HG03460 (cell line): Measurements from ENCODE around the gene SH3GL1.

Experiments used
- ATAC-seq: cut with Tn5 transposase; IDR thresholded peaks from one replicate; pipeline ENCODE4 v1.9.1; 2021; ENCODE audit not compliant: unreplicated experiment

Gene SH3GL1, protein sequence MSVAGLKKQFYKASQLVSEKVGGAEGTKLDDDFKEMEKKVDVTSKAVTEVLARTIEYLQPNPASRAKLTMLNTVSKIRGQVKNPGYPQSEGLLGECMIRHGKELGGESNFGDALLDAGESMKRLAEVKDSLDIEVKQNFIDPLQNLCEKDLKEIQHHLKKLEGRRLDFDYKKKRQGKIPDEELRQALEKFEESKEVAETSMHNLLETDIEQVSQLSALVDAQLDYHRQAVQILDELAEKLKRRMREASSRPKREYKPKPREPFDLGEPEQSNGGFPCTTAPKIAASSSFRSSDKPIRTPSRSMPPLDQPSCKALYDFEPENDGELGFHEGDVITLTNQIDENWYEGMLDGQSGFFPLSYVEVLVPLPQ

DNA sequence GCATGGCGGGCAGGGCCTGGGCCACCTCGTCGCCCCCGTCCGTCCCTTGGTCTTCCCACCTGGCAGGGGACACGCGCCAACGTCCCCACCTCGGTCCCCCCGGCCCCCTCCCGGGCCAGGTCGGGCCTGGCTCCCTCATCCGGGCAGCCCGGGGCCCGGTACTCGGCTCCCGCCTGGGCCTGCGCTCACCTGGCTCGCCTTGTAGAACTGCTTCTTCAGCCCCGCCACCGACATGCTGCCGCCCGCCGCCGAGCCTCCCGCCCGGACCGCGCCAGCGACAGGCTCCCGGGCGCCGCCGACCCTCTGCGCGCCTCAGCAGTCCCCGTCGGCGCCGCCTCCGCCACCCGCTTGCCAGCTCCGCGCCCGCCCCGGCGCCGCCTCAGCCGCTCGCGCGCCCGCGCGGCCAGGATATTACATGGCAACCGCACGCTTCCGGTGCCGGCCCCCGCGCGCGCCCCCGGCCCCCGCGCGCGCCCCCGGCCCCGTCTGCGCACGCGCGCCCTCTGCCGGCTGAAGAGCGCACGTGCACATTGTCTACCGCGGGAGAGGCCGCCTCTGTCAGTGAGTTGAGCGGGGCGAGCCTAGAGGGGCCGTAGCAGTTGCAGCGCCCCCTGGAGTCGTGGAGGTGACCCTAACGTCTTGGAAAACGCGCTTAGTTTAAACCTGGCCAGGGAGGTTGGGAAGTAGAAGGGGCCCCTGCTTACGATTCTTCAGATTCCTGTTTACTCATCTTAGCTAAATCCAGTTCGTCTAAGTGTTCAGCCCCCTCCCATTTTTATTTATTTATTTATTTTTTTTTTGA, at the start of gene SH3GL1:
Gene SH3GL1 (minus strand): TSS at position 413 of the 802 bp plus-strand sequence. CDS start 179 bp downstream, at position 234.
- peak; percentile 47 for ATAC-seq

DNA sequence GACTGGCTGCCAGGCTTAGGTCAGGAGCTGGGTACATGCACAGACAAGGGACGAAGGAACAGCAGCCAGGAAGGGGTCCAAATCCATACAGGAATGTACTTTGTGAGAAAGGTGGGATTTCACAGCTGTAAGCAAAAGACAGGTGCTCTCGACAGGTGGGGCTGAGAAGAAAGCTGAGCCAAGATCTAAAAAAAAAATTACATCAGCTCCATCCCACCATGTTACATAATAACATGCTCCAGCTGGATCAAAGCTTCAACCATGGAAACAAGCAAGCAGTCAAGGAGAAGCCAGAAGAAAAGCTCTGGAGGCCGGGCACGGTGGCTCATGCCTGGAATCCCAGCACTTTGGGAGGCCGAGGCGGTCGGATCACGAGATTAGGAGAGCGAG, 49.3 kb upstream of the SH3GL1 start:
- no peak for ATAC-seq

DNA sequence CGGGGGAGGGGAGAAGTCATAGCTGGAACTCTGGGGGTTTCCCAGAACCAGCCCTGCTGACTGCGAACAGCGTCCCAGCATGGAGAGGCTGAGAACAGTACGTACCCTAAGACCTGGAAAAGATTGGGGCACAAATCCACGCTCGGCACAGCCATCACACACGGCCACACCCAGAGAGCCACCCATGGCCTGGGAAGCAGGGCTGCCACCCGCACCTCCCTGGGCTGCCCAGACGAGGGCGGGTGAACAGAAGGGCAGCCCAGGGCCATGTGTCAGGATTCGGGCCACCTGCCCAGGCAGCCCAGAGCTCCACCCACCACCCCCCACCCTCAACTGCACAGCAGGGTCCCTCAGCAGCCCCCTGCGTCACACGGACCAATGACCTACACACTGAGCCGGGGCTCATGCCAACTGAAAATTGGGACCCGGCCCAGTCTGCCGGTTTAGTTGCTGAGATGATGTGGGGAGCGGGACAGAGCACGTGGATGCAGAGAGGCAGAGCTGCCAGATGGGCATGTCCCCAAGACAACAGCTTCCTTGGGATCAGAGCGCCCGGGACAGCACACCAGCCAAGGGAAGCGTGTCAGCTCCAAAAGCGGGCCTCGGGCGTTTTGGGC, 48.8 kb upstream of the SH3GL1 start:
- ATAC-seq = no peak

DNA sequence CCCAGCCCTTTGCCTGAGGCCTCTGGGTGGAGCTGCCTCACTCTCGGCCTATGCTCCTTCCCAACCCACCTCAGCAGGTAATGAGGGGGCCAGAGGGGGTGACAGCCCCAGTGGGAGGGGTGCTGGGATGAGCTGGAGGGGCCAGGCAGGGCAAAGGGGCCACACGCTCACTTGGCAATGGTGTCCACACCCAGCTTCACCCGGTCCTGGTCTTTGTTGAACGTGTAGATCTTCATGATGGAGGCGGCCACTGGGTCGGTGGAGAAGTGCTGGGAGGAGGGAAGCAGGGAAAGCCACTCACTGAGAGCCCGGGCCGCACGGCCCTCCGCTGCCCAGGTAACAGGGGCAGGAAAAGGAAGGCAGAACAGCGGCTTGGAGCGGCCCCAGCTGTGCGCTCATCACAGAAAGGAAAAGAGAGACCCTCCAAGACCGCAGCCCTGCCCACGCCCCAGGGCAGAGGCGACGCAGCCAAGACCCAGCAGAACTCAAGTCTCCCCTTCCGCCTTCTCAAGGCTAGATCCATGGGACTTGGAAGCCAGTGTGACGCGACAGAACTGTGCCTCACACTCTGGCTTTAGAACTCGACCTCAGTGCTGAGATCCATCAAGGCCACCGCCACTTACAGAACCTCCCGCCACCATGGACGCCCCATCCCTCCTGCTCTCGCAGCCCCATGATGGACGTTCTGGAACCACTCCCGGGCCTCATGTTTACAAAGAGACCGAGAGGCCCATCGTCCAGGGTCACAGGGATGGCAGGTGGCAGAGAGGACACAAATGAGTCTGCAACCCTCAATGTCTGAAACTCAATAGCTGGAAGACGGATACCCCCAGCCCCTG, 48.0 kb upstream of the SH3GL1 start:
- no peak for ATAC-seq

DNA sequence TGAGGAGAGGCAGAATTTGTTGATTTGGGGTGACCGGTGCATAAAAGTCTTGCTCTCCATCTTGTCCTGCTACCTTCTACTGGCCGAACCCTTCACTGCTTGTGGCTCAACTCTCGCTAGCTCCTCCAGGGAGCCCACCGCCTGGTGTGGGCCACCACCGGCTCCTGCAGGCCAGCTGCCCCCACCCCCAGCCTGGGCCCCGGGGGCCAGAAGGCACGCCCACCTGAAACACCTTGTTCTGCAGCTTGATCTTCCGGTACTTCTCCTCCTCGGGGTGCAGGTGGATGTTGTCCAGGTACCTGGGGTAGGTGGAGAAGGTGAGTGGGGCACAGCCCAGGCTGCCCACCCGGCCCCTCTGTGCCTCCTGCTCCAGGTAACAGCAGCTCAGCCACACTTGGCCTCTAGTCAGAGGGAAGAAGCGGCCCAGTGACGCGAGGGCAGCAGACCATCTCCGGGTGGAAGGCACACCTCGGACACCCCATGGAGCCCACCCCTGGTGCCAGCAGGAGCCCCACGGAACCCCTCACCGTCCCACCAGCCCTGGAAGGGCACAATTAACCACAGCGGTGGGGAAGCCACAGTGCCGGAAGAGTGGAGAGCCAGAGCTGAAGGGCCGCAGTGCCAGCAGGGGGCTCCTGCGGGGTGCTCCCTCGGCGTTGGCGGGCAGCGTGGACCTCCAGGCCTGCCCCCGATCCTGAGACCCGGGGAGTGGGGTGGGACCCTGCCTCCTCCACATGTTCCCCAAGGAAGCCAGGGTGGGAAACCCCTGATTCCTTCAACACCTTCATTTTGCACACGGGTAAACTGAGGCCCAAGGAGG, 47.2 kb upstream of the SH3GL1 start:
- ATAC-seq = no peak

- no peak for ATAC-seq
Observed at GRCh38 chr19:4446704-4447200, 46.4 kb upstream of the SH3GL1 start.

DNA sequence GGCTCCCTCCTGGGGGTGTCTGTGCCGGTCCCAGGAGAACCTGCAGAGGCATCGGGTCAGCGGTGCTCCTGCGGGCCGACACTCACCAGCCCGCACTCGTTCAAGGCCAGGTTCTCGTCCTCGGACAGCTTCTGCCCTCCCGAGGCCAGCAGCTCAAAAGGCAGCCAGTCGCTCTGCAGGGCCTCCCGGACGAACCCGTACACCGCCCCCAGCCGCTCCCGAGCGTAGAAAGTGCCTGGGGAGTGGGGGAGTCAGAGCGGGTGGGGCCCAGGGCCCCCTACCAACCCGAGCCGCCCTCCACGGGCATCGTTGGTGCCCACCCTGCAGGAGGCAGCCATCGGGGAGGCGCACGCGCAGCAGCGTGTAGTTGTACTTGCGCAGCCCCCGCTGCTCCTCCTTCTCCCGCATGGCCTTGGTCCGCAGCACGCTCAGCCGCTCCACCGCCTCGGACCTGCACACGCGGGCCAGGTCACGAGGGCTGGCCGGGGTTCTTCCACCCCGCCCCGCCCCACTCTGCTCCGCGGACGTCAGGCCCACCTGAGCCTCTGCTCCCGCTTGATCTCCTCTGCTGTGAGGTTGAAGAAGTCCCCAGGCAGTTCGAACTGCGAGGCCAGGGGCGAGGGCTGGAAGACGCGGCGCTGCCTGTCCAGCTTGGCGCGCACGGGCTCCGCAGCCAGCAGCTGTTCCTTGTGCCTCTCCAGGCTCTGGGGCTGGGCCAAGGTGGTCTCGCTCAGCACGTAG, 45.8 kb upstream of the SH3GL1 start:
- no peak for ATAC-seq

GRCh38 chr19:4444765-4445741, 44.7 kb upstream of the SH3GL1 start:
- ATAC-seq = no peak

- no peak for ATAC-seq
Observed at GRCh38 chr19:4443966-4444764, 43.8 kb upstream of the SH3GL1 start.

GRCh38 chr19:4443188-4443587, 42.8 kb upstream of the SH3GL1 start:
- ATAC-seq = no peak

GRCh38 chr19:4442819-4443146, 42.4 kb upstream of the SH3GL1 start:
- ATAC-seq = no peak

DNA sequence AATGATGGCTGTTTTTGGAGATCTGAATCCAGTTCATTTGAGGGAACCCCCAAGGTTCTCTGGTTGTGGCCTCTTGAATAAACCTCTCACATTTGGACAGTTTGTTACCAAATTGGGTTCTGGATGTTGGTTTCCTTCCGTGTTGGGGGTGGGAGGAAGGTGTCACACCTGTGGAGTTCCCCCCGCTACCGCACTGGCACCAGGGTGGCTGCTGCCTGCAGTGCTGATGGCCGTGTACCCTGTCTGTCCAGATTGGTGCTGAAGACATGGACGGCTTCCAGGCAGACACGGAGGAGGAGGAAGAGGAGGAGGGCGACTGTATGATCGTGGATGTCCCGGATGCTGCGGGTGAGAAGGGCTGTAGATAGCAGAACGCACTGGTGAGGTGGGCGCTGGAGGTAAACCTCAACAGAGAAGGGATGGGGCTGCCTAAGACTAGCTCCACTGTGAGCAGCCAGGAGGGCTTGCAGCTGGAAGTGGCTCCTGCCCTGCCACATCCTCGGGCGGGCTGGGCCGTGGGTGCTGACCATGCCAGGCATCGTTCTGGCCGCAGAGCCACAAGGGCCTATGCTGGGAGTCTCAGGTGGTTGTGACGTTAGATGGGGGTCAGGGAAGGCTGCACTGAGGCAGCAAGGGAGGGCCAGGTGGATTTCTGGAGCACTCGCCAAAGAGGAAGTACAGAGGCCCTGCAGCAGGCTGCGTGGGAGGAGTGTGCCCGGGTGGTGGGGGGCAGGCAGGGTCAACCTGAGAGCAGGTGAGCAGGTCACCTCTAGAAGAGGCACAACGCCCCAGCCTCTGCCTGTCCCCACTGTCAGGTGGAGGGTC, 41.9 kb upstream of the SH3GL1 start:
- no peak for ATAC-seq

DNA sequence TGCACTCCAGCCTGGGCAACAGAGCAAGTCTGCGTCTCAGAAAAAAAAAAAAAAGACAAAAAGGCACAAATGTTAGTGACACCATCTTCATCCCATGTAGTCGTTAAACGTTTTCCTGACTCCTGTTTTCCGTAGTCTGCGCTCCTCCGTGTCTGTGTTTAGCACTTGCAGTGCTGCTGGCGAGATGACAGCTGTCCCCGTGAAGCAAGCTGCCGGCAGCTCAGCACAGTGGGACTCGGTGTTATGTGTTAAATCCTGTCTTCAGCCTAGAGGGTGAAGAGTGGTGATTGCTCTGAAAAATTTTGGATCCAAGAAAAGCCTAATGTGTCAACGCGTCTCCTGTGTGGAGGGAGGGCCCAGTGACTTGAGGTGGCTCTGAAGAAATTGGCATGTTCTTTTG, 38.9 kb upstream of the SH3GL1 start:
- no peak for ATAC-seq

GRCh38 chr19:4437103-4437502, 36.8 kb upstream of the SH3GL1 start:
- no peak for ATAC-seq

DNA sequence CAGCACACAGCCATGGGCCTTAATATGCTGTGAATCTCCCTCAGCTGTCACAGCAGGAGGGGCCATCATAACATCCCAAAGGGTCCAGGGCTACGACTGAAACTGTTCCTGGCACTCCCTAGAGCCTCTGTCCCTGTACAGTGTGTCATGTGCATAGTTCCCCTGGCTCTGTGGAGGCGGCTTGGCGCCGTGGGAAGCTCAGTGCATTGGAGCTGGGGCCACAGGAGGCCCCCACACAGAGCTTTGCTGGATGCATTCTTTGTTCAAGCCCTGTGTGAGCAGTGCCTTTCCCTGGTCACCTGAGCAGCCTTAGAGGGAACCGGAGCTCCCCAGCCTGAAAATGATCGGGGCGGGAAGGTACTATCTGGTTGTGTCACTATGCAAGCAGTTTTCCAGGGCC, 35.9 kb upstream of the SH3GL1 start:
- ATAC-seq = no peak

GRCh38 chr19:4434391-4434790, 34.0 kb upstream of the SH3GL1 start:
- no peak for ATAC-seq
